HepG2 (cell line): ENCODE results near the gene PIGZ. TPM values are rescaled to one million over a fixed set of nuclear protein-coding genes. Genes with fewer than 3 reads are reported as not detected.

Experiments used
- ARNTL ChIP-seq: sonication (generic); formaldehyde crosslinking; IDR thresholded peaks from 2 replicates; pipeline ENCODE4 v1.4.0; 2020; ENCODE audit warnings: mild to moderate bottlenecking, missing genetic modification reagents
- CBX2 ChIP-seq, 2 experiments: fragments of 200-600 bp in 1 of 2; sonication (generic); formaldehyde crosslinking in 1 of 2; IDR thresholded peaks; 2 replicates each; pipeline versions ENCODE4 v1.7.0 to v1.8.1; 2018 to 2022; ENCODE audit warnings: low read depth in 2 of 2, low read length in 1 of 2, mild to moderate bottlenecking in 1 of 2, missing genetic modification reagents in 1 of 2
- CREB1 ChIP-seq, 2 experiments: fragments of 450-650 bp in 1 of 2; IDR thresholded peaks; 2 replicates each; pipeline ENCODE4 v1.6.1; 2016 to 2017; ENCODE audit warnings: control low read depth in 1 of 2, mild to moderate bottlenecking in 1 of 2, missing compliant biosample characterization in 1 of 2, missing genetic modification characterization in 1 of 2
- DMAP1 ChIP-seq: IDR thresholded peaks from 2 replicates; pipeline ENCODE4 v1.6.1; 2016
- FOXC1 ChIP-seq: sonication (generic); formaldehyde crosslinking; IDR thresholded peaks from 2 replicates; pipeline ENCODE4 v1.8.0; 2022; ENCODE audit warnings: mild to moderate bottlenecking, missing genetic modification reagents, borderline replicate concordance
- ISL2 ChIP-seq: sonication (generic); formaldehyde crosslinking; IDR thresholded peaks from 2 replicates; pipeline ENCODE4 v1.5.0; 2020; ENCODE audit warnings: missing genetic modification reagents
- JUN ChIP-seq: sonication (generic); formaldehyde crosslinking; IDR thresholded peaks from 2 replicates; pipeline ENCODE4 v1.4.0; 2020; ENCODE audit warnings: mild to moderate bottlenecking, missing genetic modification reagents
- KAT2B ChIP-seq: fragments of 150-350 bp; IDR thresholded peaks from 2 replicates; pipeline ENCODE4 v1.6.1; 2014; ENCODE audit warnings: low read depth, low read length, borderline replicate concordance
- MEF2D ChIP-seq: sonication (generic); formaldehyde crosslinking; IDR thresholded peaks from 2 replicates; pipeline ENCODE4 v1.5.1; 2020; ENCODE audit warnings: mild to moderate bottlenecking, missing genetic modification reagents
- MTF2 ChIP-seq: sonication (generic); formaldehyde crosslinking; IDR thresholded peaks from 2 replicates; pipeline ENCODE4 v1.5.0; 2020; ENCODE audit warnings: missing genetic modification reagents, borderline replicate concordance
- PRPF4 ChIP-seq: fragments of 200-400 bp; formaldehyde crosslinking; IDR thresholded peaks from 2 replicates; pipeline ENCODE4 v1.6.1; 2016; ENCODE audit warnings: low read length, low read depth; ENCODE audit not compliant: poor library complexity, severe bottlenecking
- SATB2 ChIP-seq: sonication (generic); formaldehyde crosslinking; IDR thresholded peaks from 2 replicates; pipeline ENCODE4 v1.5.0; 2020; ENCODE audit warnings: missing genetic modification reagents
- ZNF225 ChIP-seq: sonication (generic); formaldehyde crosslinking; IDR thresholded peaks from 2 replicates; pipeline ENCODE4 v1.4.0; 2020; ENCODE audit warnings: mild to moderate bottlenecking, missing genetic modification reagents
- ZNF431 ChIP-seq: sonication (generic); formaldehyde crosslinking; IDR thresholded peaks from 2 replicates; pipeline ENCODE4 v1.9.0; 2022; ENCODE audit warnings: missing genetic modification reagents, low read depth, mild to moderate bottlenecking, borderline replicate concordance
- ZNF510 ChIP-seq: sonication (generic); formaldehyde crosslinking; IDR thresholded peaks from 2 replicates; pipeline ENCODE4 v1.4.0; 2020; ENCODE audit warnings: low read depth, mild to moderate bottlenecking, missing genetic modification reagents
- ZNF549 ChIP-seq: sonication (generic); formaldehyde crosslinking; IDR thresholded peaks from 2 replicates; pipeline ENCODE4 v1.5.0; 2020; ENCODE audit warnings: missing genetic modification reagents
- ZNF567 ChIP-seq: sonication (generic); formaldehyde crosslinking; IDR thresholded peaks from 2 replicates; pipeline ENCODE4 v1.8.1; 2023; ENCODE audit warnings: mild to moderate bottlenecking, missing genetic modification reagents, borderline replicate concordance
- polyA plus RNA-seq, 8 experiments: library from polyadenylated mRNA; depleted of rRNA in 3 of 8; stranded (reverse) in 7 of 8; unstranded in 1 of 8; fragments of >200 nt; fragmentation: Illumina TruSeq in 4 of 8; extraction: Trizol in 4 of 8; gene quantifications; 2 replicates each; pipeline versions ENCODE4 v1.2.1 to v1.2.3, GENCODE V29; 2011 to 2016; ENCODE audit warnings: low read depth in 4 of 8, missing spikeins in 1 of 8, mixed read lengths in 1 of 8; ENCODE audit not compliant: insufficient read depth in 1 of 8
- total RNA-seq, 5 experiments: library from RNA; depleted of rRNA; stranded (reverse); fragments of >200 nt; fragmentation: Illumina TruSeq; extraction: Trizol; gene quantifications; 2 replicates each; pipeline ENCODE4 v1.2.3, GENCODE V29; 2016; ENCODE audit warnings: low read depth in 1 of 5
- TF ChIP-seq, protein P1 (sequence below), 2 experiments: fragments of 450-650 bp in 1 of 2; sonication (generic) in 1 of 2; formaldehyde crosslinking; IDR thresholded peaks; 2 replicates each; pipeline versions ENCODE4 v1.5.0 to v1.8.0; 2020 to 2022; ENCODE audit warnings: mild to moderate bottlenecking in 1 of 2, missing genetic modification reagents in 1 of 2
- TF ChIP-seq, protein P2 (sequence below): sonication (generic); formaldehyde crosslinking; IDR thresholded peaks from 2 replicates; pipeline ENCODE4 v1.5.1; 2020; ENCODE audit warnings: mild to moderate bottlenecking, missing genetic modification reagents, borderline replicate concordance
- TF ChIP-seq, protein P3 (sequence below), 2 experiments: sonication (generic) in 1 of 2; formaldehyde crosslinking in 1 of 2; IDR thresholded peaks; 2 replicates each; pipeline versions ENCODE4 v1.5.1 to v1.6.1; 2011 to 2020; ENCODE audit warnings: borderline replicate concordance in 1 of 2, low read depth in 1 of 2, low read length in 1 of 2, mild to moderate bottlenecking in 1 of 2, missing genetic modification reagents in 1 of 2, moderate library complexity in 1 of 2
- TF ChIP-seq, protein P4 (sequence below): sonication (generic); formaldehyde crosslinking; IDR thresholded peaks from 2 replicates; pipeline ENCODE4 v1.8.0; 2022; ENCODE audit warnings: missing genetic modification reagents, mild to moderate bottlenecking, moderate library complexity, borderline replicate concordance

The PIGZ gene
- total and polyA plus RNA-seq, 2 of the 13 experiments (the other 11 are each of a cell fraction or from before 2014, with no cell fraction given): 4.7 to 60.5 TPM

DNA sequence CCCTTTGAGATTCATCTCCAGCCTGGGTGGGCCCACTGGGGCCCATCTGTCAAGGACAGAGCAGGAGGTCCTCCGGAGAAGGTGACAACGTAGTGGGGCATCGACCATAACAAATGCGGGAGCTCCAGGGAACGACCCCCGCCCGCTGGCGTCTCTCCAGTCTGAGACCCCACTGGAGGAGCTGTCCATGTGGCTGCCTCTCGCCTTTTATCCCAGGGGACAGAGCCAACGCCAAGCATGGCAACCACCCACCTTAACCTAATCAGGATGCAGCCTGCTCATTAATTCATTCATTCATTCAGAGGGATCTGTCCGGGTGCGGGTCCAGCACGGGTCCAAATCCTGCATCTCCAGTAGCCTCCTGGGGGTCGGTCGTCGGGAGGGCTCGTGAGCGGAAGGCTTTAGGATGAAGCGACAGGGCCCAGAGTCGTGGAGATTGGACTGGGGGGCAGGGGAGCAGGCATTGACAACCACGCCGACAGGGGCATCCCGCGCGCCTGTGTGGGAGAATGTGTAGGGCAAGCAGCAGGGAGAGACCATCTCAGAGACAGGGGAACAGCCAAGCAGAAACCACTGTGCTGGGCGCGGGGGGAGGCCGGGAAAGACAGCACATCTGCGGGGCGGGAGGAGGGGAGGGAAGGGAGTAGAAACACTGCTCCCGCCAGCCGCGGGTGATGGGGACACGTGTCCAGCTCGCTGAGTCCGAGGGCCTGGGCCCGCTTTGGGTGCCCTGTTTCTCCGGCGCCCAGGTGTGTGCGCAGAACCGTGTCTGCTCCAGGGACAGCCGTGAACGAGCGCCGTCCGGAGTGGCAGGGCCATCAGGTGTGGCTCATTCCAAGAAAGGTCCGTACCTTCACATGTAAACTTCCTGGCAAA lies 1.9 kb downstream of the PIGZ start (continued):
- TF ChIP-seq PRPF4 (peak; percentile 75), ISL2 (CRISPR knock-in tag) (no peak), ZNF510 (CRISPR knock-in tag) (no peak), MTF2 (CRISPR knock-in tag) (no peak), DMAP1 (CRISPR knock-in tag) (no peak), ZNF549 (CRISPR knock-in tag) (no peak), CBX2 (IDR thresholded peaks at IDR 0.05; ENCODE audit: low read depth, low read length) (no peak), CBX2 (CRISPR knock-in tag; IDR thresholded peaks at IDR 0.05; ENCODE audit: low read depth) (no peak), ZNF567 (CRISPR knock-in tag) (no peak), CREB1 (IDR thresholded peaks at IDR 0.05) (no peak), CREB1 (CRISPR knock-in tag; IDR thresholded peaks at IDR 0.05) (no peak), ZNF225 (CRISPR knock-in tag) (no peak), KAT2B (no peak), JUN (no peak), ZNF431 (no peak), SATB2 (no peak), MEF2D (no peak; the same call in 1 of the 2 replicates), FOXC1 (no peak), ARNTL (CRISPR knock-in tag) (no peak)
- TF ChIP-seq, protein P1, sequence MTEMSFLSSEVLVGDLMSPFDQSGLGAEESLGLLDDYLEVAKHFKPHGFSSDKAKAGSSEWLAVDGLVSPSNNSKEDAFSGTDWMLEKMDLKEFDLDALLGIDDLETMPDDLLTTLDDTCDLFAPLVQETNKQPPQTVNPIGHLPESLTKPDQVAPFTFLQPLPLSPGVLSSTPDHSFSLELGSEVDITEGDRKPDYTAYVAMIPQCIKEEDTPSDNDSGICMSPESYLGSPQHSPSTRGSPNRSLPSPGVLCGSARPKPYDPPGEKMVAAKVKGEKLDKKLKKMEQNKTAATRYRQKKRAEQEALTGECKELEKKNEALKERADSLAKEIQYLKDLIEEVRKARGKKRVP (CRISPR knock-in tag; IDR thresholded peaks at IDR 0.05): no peak
- TF ChIP-seq, protein P2, sequence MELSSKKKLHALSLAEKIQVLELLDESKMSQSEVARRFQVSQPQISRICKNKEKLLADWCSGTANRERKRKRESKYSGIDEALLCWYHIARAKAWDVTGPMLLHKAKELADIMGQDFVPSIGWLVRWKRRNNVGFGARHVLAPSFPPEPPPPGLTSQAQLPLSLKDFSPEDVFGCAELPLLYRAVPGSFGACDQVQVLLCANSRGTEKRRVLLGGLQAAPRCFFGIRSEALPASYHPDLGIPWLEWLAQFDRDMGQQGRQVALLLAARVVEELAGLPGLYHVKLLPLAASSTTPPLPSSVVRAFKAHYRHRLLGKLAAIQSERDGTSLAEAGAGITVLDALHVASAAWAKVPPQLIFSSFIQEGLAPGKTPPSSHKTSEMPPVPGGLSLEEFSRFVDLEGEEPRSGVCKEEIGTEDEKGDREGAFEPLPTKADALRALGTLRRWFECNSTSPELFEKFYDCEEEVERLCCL (CRISPR knock-in tag): no peak
- TF ChIP-seq, protein P3, sequence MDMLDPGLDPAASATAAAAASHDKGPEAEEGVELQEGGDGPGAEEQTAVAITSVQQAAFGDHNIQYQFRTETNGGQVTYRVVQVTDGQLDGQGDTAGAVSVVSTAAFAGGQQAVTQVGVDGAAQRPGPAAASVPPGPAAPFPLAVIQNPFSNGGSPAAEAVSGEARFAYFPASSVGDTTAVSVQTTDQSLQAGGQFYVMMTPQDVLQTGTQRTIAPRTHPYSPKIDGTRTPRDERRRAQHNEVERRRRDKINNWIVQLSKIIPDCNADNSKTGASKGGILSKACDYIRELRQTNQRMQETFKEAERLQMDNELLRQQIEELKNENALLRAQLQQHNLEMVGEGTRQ (IDR thresholded peaks at IDR 0.05; ENCODE audit: low read depth, low read length): no peak
- TF ChIP-seq, protein P3 (CRISPR knock-in tag; IDR thresholded peaks at IDR 0.05; ENCODE audit: borderline replicate concordance): no peak
- TF ChIP-seq, protein P4, sequence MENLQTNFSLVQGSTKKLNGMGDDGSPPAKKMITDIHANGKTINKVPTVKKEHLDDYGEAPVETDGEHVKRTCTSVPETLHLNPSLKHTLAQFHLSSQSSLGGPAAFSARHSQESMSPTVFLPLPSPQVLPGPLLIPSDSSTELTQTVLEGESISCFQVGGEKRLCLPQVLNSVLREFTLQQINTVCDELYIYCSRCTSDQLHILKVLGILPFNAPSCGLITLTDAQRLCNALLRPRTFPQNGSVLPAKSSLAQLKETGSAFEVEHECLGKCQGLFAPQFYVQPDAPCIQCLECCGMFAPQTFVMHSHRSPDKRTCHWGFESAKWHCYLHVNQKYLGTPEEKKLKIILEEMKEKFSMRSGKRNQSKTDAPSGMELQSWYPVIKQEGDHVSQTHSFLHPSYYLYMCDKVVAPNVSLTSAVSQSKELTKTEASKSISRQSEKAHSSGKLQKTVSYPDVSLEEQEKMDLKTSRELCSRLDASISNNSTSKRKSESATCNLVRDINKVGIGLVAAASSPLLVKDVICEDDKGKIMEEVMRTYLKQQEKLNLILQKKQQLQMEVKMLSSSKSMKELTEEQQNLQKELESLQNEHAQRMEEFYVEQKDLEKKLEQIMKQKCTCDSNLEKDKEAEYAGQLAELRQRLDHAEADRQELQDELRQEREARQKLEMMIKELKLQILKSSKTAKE (CRISPR knock-in tag): no peak
